ENCODE measurements around the gene ADARB2.

ADARB2 gene

GRCh38 chr10:1709161-1709560 is 28.2 kb downstream of the ADARB2 start:
- Histone ChIP-seq H3K27me3 (replicated peaks; ENCODE audit: control insufficient read depth, insufficient read depth, low read length) (no peaks in the 10 kb centered on the region), H3K36me3 (ENCODE audit: control insufficient read depth, insufficient read depth, low read length, severe bottlenecking) (no peaks in the 10 kb centered on the region), H3K4me1 (ENCODE audit: control insufficient read depth, insufficient read depth, low read length) (no peaks in the 10 kb centered on the region), H3K9ac (ENCODE audit: low read length) (no peak overlapping the region), H3K4me3 (ENCODE audit: low read length) (no peak overlapping the region), H3K9me3 (ENCODE audit: control insufficient read depth, low read length) (peaks cover 3% of the 10 kb centered on the region)
- DNase-seq (ENCODE audit: low read depth), result no peak

DNA sequence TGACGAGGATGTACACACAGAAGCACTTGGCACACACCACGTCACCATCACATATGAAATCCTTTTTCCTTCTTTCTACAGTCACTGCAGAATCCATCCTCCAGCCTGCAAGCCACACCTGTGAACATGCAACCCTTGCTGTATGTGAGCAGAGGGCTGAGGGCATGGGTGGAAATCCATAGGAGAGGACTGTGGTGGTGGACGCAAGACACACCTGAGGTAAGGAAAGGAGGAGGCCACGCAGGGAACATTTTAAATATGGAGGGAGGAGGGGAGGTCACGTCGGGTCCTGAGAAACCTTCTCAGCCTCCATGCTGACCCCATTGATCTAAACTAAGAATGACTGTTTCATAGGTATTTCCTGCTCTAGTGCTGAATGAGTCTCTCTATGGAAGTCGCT is 28.6 kb downstream of the ADARB2 start:
- H3K9ac ChIP-seq (ENCODE audit: low read length), result no peak overlapping the region
- H3K4me1 ChIP-seq (ENCODE audit: control insufficient read depth, insufficient read depth, low read length), result no peaks in the 10 kb centered on the region
- no peaks in the 10 kb centered on the region for H3K27me3 ChIP-seq (replicated peaks; ENCODE audit: control insufficient read depth, insufficient read depth, low read length)
- no peak for DNase-seq (ENCODE audit: low read depth)
- peaks cover 3% of the 10 kb centered on the region for H3K9me3 ChIP-seq (ENCODE audit: control insufficient read depth, low read length)
- H3K36me3 ChIP-seq (ENCODE audit: control insufficient read depth, insufficient read depth, low read length, severe bottlenecking), result no peaks in the 10 kb centered on the region
- H3K4me3 ChIP-seq (ENCODE audit: low read length), result no peak overlapping the region

DNA sequence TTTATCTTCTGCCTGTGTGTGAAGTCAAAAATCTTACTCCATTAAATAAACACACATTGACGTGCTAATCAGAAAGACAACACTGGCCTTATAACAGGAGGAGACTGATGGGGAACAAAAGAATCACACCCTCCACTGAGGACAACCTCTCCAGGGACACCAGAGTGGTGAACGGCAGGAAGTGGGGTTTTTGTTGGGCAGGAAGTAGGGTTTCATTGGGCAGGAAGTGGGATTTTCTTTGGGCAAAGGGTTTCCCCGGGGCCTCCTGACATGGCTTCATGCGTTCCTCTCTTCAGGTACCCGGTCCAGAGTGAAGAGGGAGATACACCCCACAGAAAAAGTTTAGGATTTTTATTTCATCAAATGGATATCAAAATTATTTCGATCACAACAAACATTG is 30.6 kb downstream of the ADARB2 start:
- no peak overlapping the region for H3K9ac ChIP-seq (ENCODE audit: low read length)
- H3K27me3 ChIP-seq (replicated peaks; ENCODE audit: control insufficient read depth, insufficient read depth, low read length), result no peaks in the 10 kb centered on the region
- H3K4me1 ChIP-seq (ENCODE audit: control insufficient read depth, insufficient read depth, low read length), result no peaks in the 10 kb centered on the region
- no peak overlapping the region for H3K4me3 ChIP-seq (ENCODE audit: low read length)
- peaks cover 8% of the 10 kb centered on the region for H3K9me3 ChIP-seq (ENCODE audit: control insufficient read depth, low read length)
- H3K36me3 ChIP-seq (ENCODE audit: control insufficient read depth, insufficient read depth, low read length, severe bottlenecking), result no peaks in the 10 kb centered on the region
- DNase-seq (ENCODE audit: low read depth), result no peak

DNA sequence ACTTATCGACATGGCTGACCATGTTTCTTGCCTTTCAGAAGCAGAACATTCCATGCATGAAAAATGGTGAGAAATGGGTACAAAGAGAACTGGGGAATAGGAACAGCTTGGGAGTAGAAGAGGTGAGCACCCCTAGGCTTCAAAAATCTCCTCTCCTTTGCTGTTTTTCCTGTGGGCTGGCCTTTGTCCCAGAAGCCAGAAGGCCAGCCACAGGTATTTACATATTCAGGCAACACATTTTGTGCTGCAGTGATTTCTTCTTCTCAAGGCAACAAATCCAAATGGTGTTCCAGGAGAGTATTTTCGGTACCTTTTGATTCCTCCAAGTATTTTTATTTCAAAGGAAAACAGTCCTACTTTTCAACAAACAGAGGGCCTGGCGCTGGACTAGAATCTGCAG is 31.1 kb downstream of the ADARB2 start:
- no peaks in the 10 kb centered on the region for H3K36me3 ChIP-seq (ENCODE audit: control insufficient read depth, insufficient read depth, low read length, severe bottlenecking)
- H3K9ac ChIP-seq (ENCODE audit: low read length), result no peak overlapping the region

GRCh38 chr10:1698185-1698584 is 39.1 kb downstream of the ADARB2 start:
- H3K9me3 ChIP-seq (ENCODE audit: control insufficient read depth, low read length), result peaks cover 5% of the 10 kb centered on the region
- H3K27me3 ChIP-seq (replicated peaks; ENCODE audit: control insufficient read depth, insufficient read depth, low read length), result no peaks in the 10 kb centered on the region
- no peaks in the 10 kb centered on the region for H3K36me3 ChIP-seq (ENCODE audit: control insufficient read depth, insufficient read depth, low read length, severe bottlenecking)
- no peaks in the 10 kb centered on the region for H3K4me1 ChIP-seq (ENCODE audit: control insufficient read depth, insufficient read depth, low read length)
- no peak for DNase-seq (ENCODE audit: low read depth)
- no peak overlapping the region for H3K9ac ChIP-seq (ENCODE audit: low read length)
- no peak overlapping the region for H3K4me3 ChIP-seq (ENCODE audit: low read length)

More for the DNA sequence above, 31.1 kb downstream of the ADARB2 start:
- no peak for DNase-seq (ENCODE audit: low read depth)
- no peak overlapping the region for H3K4me3 ChIP-seq (ENCODE audit: low read length)
- H3K27me3 ChIP-seq (replicated peaks; ENCODE audit: control insufficient read depth, insufficient read depth, low read length), result no peaks in the 10 kb centered on the region
- H3K9me3 ChIP-seq (ENCODE audit: control insufficient read depth, low read length), result peaks cover 8% of the 10 kb centered on the region
- no peaks in the 10 kb centered on the region for H3K4me1 ChIP-seq (ENCODE audit: control insufficient read depth, insufficient read depth, low read length)

DNA sequence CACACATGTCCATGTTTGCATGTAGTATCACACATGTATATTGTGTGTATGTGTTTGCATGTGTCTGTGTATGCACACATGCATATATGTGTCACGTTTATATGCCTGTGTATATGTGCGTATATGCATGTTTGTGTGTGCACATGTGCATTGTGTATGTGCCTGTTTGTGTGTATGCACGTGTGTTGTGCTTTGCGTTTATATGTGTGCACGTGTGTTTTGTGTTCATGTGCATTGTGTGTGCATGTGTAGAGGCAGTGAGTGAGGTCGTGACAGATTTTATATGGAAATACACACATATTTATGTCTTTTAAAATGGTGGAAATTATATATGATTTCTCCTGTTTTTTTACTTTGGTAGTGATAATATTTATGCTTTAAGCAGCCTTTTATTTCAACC is 41.2 kb downstream of the ADARB2 start:
- H3K27me3 ChIP-seq (replicated peaks; ENCODE audit: control insufficient read depth, insufficient read depth, low read length), result no peaks in the 10 kb centered on the region
- no peak for DNase-seq (ENCODE audit: low read depth)
- no peaks in the 10 kb centered on the region for H3K36me3 ChIP-seq (ENCODE audit: control insufficient read depth, insufficient read depth, low read length, severe bottlenecking)
- no peaks in the 10 kb centered on the region for H3K4me1 ChIP-seq (ENCODE audit: control insufficient read depth, insufficient read depth, low read length)
- H3K9ac ChIP-seq (ENCODE audit: low read length), result no peak overlapping the region
- no peaks in the 10 kb centered on the region for H3K9me3 ChIP-seq (ENCODE audit: control insufficient read depth, low read length)
- no peak overlapping the region for H3K4me3 ChIP-seq (ENCODE audit: low read length)

- H3K27me3 ChIP-seq (replicated peaks; ENCODE audit: control insufficient read depth, insufficient read depth, low read length), result no peaks in the 10 kb centered on the region
- no peaks in the 10 kb centered on the region for H3K4me1 ChIP-seq (ENCODE audit: control insufficient read depth, insufficient read depth, low read length)
- H3K9ac ChIP-seq (ENCODE audit: low read length), result no peak overlapping the region
- no peak overlapping the region for H3K4me3 ChIP-seq (ENCODE audit: low read length)
- no peak for DNase-seq (ENCODE audit: low read depth)
- H3K9me3 ChIP-seq (ENCODE audit: control insufficient read depth, low read length), result no peaks in the 10 kb centered on the region
- H3K36me3 ChIP-seq (ENCODE audit: control insufficient read depth, insufficient read depth, low read length, severe bottlenecking), result no peaks in the 10 kb centered on the region
Observed at GRCh38 chr10:1690086-1690485, 47.2 kb downstream of the ADARB2 start.

DNA sequence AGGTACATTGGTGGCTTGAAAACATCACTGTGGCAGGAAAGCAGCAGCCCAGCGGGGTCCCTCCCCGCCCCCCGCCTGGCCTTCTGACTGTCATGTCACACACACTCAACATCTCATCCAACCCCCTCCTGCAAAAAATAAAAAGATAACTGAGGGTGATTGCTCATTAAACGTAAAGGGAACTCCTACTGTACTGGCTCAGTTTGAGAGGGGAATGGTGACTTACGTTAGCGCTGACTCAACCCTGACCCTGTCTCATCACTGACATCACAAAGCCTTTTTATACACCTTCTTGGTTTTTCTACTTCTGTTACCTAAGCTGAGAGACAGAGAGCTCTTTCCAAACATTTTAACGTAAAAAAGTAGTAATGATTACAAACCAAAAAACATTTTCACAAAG is 48.8 kb downstream of the ADARB2 start:
- no peak overlapping the region for H3K9ac ChIP-seq (ENCODE audit: low read length)
- no peaks in the 10 kb centered on the region for H3K27me3 ChIP-seq (replicated peaks; ENCODE audit: control insufficient read depth, insufficient read depth, low read length)
- H3K9me3 ChIP-seq (ENCODE audit: control insufficient read depth, low read length), result no peaks in the 10 kb centered on the region
- H3K4me3 ChIP-seq (ENCODE audit: low read length), result no peak overlapping the region
- no peak for DNase-seq (ENCODE audit: low read depth)
- H3K36me3 ChIP-seq (ENCODE audit: control insufficient read depth, insufficient read depth, low read length, severe bottlenecking), result no peaks in the 10 kb centered on the region
- H3K4me1 ChIP-seq (ENCODE audit: control insufficient read depth, insufficient read depth, low read length), result no peaks in the 10 kb centered on the region

DNA sequence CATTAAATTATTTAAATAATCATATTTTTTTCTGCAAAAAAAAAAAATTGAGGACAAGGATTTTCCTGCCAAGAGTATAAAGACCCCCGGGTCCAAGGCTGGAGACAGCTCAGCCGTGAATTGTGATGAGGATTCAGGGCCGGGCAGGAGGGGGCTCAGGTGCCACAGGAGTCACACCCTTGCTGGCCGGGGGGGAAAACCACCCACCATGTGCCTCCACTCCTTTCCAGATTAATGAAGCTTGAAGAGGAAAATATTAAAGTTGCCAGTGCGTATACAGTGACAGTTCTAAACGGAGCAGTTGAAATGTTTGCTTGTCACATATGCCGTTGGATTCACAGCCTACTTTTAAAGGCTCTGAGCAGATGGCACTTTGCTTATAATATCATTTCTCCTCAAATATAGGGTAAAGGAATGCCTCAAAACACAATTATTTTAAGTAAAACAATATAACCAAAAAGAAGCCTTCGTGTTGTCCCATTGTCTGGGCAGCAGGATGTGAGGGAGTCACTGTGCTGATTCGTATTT is 49.6 kb downstream of the ADARB2 start:
- Histone ChIP-seq H3K9ac (ENCODE audit: low read length) (no peak overlapping the region), H3K4me1 (ENCODE audit: control insufficient read depth, insufficient read depth, low read length) (no peaks in the 10 kb centered on the region), H3K36me3 (ENCODE audit: control insufficient read depth, insufficient read depth, low read length, severe bottlenecking) (no peaks in the 10 kb centered on the region), H3K9me3 (ENCODE audit: control insufficient read depth, low read length) (no peaks in the 10 kb centered on the region), H3K4me3 (ENCODE audit: low read length) (no peak overlapping the region), H3K27me3 (replicated peaks; ENCODE audit: control insufficient read depth, insufficient read depth, low read length) (no peaks in the 10 kb centered on the region)
- DNase-seq (ENCODE audit: low read depth), result no peak

DNA sequence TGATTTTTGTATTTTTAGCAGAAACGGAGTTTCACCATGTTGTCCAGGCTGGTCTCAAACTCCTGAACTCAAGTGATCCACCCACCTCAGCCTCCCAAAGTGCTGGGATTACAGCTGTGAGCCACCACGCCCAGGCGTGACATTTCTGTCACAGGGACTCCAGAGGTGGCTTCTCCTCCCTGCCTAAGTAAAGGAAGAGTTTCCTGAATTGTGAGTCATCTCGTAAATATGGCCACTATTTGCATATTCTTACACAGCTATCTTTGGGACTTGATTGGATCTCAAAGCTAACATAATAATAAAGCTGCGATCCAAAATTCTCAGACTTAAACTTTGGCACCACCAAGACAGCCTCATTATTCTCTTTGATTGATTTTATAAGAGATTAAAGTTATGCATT is 50.1 kb downstream of the ADARB2 start:
- H3K27me3 ChIP-seq (replicated peaks; ENCODE audit: control insufficient read depth, insufficient read depth, low read length), result no peaks in the 10 kb centered on the region
- DNase-seq (ENCODE audit: low read depth), result no peak
- no peak overlapping the region for H3K9ac ChIP-seq (ENCODE audit: low read length)
- H3K4me1 ChIP-seq (ENCODE audit: control insufficient read depth, insufficient read depth, low read length), result no peaks in the 10 kb centered on the region
- no peak overlapping the region for H3K4me3 ChIP-seq (ENCODE audit: low read length)
- no peaks in the 10 kb centered on the region for H3K36me3 ChIP-seq (ENCODE audit: control insufficient read depth, insufficient read depth, low read length, severe bottlenecking)
- H3K9me3 ChIP-seq (ENCODE audit: control insufficient read depth, low read length), result no peaks in the 10 kb centered on the region

GRCh38 chr10:1686491-1686749 is 50.9 kb downstream of the ADARB2 start:
- no peak for DNase-seq (ENCODE audit: low read depth)
- Histone ChIP-seq H3K4me1 (ENCODE audit: control insufficient read depth, insufficient read depth, low read length) (no peaks in the 10 kb centered on the region), H3K27me3 (replicated peaks; ENCODE audit: control insufficient read depth, insufficient read depth, low read length) (no peaks in the 10 kb centered on the region), H3K4me3 (ENCODE audit: low read length) (no peak overlapping the region), H3K9me3 (ENCODE audit: control insufficient read depth, low read length) (no peaks in the 10 kb centered on the region), H3K36me3 (ENCODE audit: control insufficient read depth, insufficient read depth, low read length, severe bottlenecking) (no peaks in the 10 kb centered on the region), H3K9ac (ENCODE audit: low read length) (no peak overlapping the region)

- Histone ChIP-seq H3K9me3 (ENCODE audit: control insufficient read depth, low read length) (no peaks in the 10 kb centered on the region), H3K9ac (ENCODE audit: low read length) (no peak overlapping the region), H3K27me3 (replicated peaks; ENCODE audit: control insufficient read depth, insufficient read depth, low read length) (no peaks in the 10 kb centered on the region), H3K4me1 (ENCODE audit: control insufficient read depth, insufficient read depth, low read length) (no peaks in the 10 kb centered on the region), H3K36me3 (ENCODE audit: control insufficient read depth, insufficient read depth, low read length, severe bottlenecking) (no peaks in the 10 kb centered on the region), H3K4me3 (ENCODE audit: low read length) (no peak overlapping the region)
- no peak for DNase-seq (ENCODE audit: low read depth)
Observed at GRCh38 chr10:1685699-1686490, 51.4 kb downstream of the ADARB2 start.

Data from adipocyte (in vitro differentiated cells).